GM12878 (cell line): ENCODE data around the gene TMCO5A. TPM values are rescaled to one million over a fixed set of nuclear protein-coding genes. Genes with fewer than 3 reads are reported as not detected.

ENCODE experiments used
- ATAC-seq: fragments of 200-7000 bp; cut with Tn5 transposase; 3 replicates; pipeline ENCODE4 v1.9.1; 2020; ENCODE audit warnings: mild to moderate bottlenecking, moderate library complexity
- BruUV-seq: library from RNA; stranded (reverse); fragments of 400-500 nt; replicated peaks from 2 replicates; lab custom pipeline; 2021; lab: Mats Ljungman, UMichigan
- CTCF ChIA-PET: fragments of 300-600 bp; sonication (Branson Sonifier 250); formaldehyde crosslinking; extraction: SDS; loops from one replicate; lab custom pipeline; 2021; ENCODE audit warnings: inconsistent platforms; lab: Yijun Ruan, JAX
- POLR2A ChIA-PET: fragments of 350-600 bp; formaldehyde crosslinking; extraction: SDS; loops from one replicate; lab custom pipeline; 2021; ENCODE audit warnings: inconsistent platforms; lab: Charles Lee
- RAD21 ChIA-PET: fragments of 300-600 bp; sonication (Branson Sonifier 250); formaldehyde crosslinking; loops from one replicate; lab custom pipeline; 2023; ENCODE audit warnings: antibody characterized with exemption; ENCODE audit not compliant: unreplicated experiment; lab: Charles Lee
- SMC1A ChIA-PET: fragments of 300-600 bp; sonication (Branson Sonifier 250); formaldehyde crosslinking; loops from one replicate; lab custom pipeline; 2023; ENCODE audit not compliant: unreplicated experiment, uncharacterized antibody; lab: Charles Lee
- DNase-seq: peaks from one replicate; pipeline ENCODE4 v3.0.0-alpha.2; 2011; ENCODE audit warnings: low read depth, low spot score
- FAIRE-seq: peaks from 3 replicates; lab custom pipeline; 2011; peaks lifted over from hg19 to GRCh38; lab: Jason Lieb, UNC
- H2AFZ ChIP-seq: 2 replicates; pipeline ENCODE4 v1.6.0; 2011; ENCODE audit warnings: low read depth, low read length, control low read depth; ENCODE audit not compliant: control insufficient read depth
- H3K27ac ChIP-seq: 2 replicates; pipeline ENCODE4 v1.5.1; 2011; ENCODE audit warnings: control low read depth; ENCODE audit not compliant: control insufficient read depth, insufficient read depth
- H3K27me3 ChIP-seq, 2 experiments: replicated peaks in 1 of 2; 2 replicates each; pipeline versions ENCODE4 v1.6.0 to v1.6.1; 2011; ENCODE audit warnings: low read length in 1 of 2; ENCODE audit not compliant: control insufficient read depth in 2 of 2, insufficient read depth in 2 of 2
- H3K36me3 ChIP-seq, 2 experiments: 2 replicates each; pipeline ENCODE4 v1.5.1; 2011; ENCODE audit warnings: low read length in 1 of 2; ENCODE audit not compliant: control insufficient read depth in 2 of 2, insufficient read depth in 2 of 2
- H3K4me1 ChIP-seq: 2 replicates; pipeline ENCODE4 v1.6.1; 2011; ENCODE audit warnings: mild to moderate bottlenecking, low read length, moderate library complexity, mixed read lengths; ENCODE audit not compliant: control insufficient read depth, insufficient read depth
- H3K4me2 ChIP-seq: 2 replicates; pipeline ENCODE4 v1.6.0; 2011; ENCODE audit warnings: control low read depth; ENCODE audit not compliant: control insufficient read depth, insufficient read depth
- H3K4me3 ChIP-seq: fragments of 200-600 bp; sonication (generic); 2 replicates; pipeline ENCODE4 v1.5.1; 2016
- H3K79me2 ChIP-seq: 2 replicates; pipeline ENCODE4 v1.6.0; 2011; ENCODE audit warnings: low read length; ENCODE audit not compliant: control insufficient read depth, insufficient read depth
- H3K9ac ChIP-seq: 2 replicates; pipeline ENCODE4 v1.8.0; 2011; ENCODE audit warnings: low read length, control low read depth, mixed read lengths; ENCODE audit not compliant: control insufficient read depth, insufficient read depth
- H3K9me3 ChIP-seq: replicated peaks from 3 replicates; pipeline ENCODE4 v1.5.1; 2011; ENCODE audit warnings: mild to moderate bottlenecking, low read length; ENCODE audit not compliant: control insufficient read depth, insufficient read depth
- H4K20me1 ChIP-seq: 2 replicates; pipeline ENCODE4 v1.6.0; 2011; ENCODE audit not compliant: control insufficient read depth, insufficient read depth
- BMI1 ChIP-seq: fragments of 450-650 bp; IDR thresholded peaks from 2 replicates; pipeline ENCODE4 v1.6.1; 2016; ENCODE audit warnings: mild to moderate bottlenecking, moderate library complexity, borderline replicate concordance
- CHD1 ChIP-seq: IDR thresholded peaks from 2 replicates; pipeline ENCODE4 v1.6.1; 2012; ENCODE audit warnings: low read depth, low read length, improper control_type of control experiment
- GABPA ChIP-seq: IDR thresholded peaks from 2 replicates; pipeline ENCODE4 v1.6.1; 2014; ENCODE audit warnings: antibody characterized with exemption, low read depth, mild to moderate bottlenecking, inconsistent platforms
- GATAD2B ChIP-seq: fragments of 450-650 bp; conservative IDR thresholded peaks from 2 replicates; pipeline ENCODE4 v1.6.1; 2017; ENCODE audit warnings: low read depth, mild to moderate bottlenecking, moderate library complexity
- NBN ChIP-seq: fragments of 450-650 bp; IDR thresholded peaks from 2 replicates; pipeline ENCODE4 v1.6.1; 2016
- NFIC ChIP-seq: IDR thresholded peaks from 2 replicates; pipeline ENCODE4 v1.6.1; 2012; ENCODE audit warnings: low read depth, mild to moderate bottlenecking, inconsistent platforms, low read length, moderate library complexity
- NFYA ChIP-seq: IDR thresholded peaks from 2 replicates; pipeline ENCODE4 v1.6.1; 2011; ENCODE audit warnings: low read depth, mild to moderate bottlenecking, low read length, improper control_type of control experiment, borderline replicate concordance
- POLR2AphosphoS2 ChIP-seq: IDR thresholded peaks from 2 replicates; pipeline ENCODE4 v1.6.1; 2011; ENCODE audit warnings: low read depth, mild to moderate bottlenecking, low read length, improper control_type of control experiment, moderate library complexity
- RAD51 ChIP-seq: fragments of 450-650 bp; IDR thresholded peaks from 2 replicates; pipeline ENCODE4 v1.6.1; 2016; ENCODE audit warnings: moderate library complexity, mild to moderate bottlenecking, inconsistent platforms
- RELA ChIP-seq: fragments of 450-650 bp; IDR thresholded peaks from 2 replicates; pipeline ENCODE4 v1.8.0; 2014; ENCODE audit warnings: borderline replicate concordance; ENCODE audit not compliant: partially characterized antibody
- STAT3 ChIP-seq: IDR thresholded peaks from 2 replicates; pipeline ENCODE4 v1.6.1; 2011; ENCODE audit warnings: low read depth, low read length, improper control_type of control experiment
- TCF7 ChIP-seq: IDR thresholded peaks from 2 replicates; pipeline ENCODE4 v1.6.1; 2014; ENCODE audit warnings: antibody characterized with exemption, borderline replicate concordance
- WRNIP1 ChIP-seq: IDR thresholded peaks from 2 replicates; pipeline ENCODE4 v1.6.1; 2011; ENCODE audit warnings: low read depth, low read length, improper control_type of control experiment, borderline replicate concordance
- ZBTB4 ChIP-seq: fragments of 450-650 bp; formaldehyde crosslinking; IDR thresholded peaks from 2 replicates; pipeline ENCODE4 v1.4.0; 2022; ENCODE audit warnings: mild to moderate bottlenecking, moderate library complexity
- ZNF207 ChIP-seq: fragments of 450-650 bp; IDR thresholded peaks from 2 replicates; pipeline ENCODE4 v1.6.1; 2014; ENCODE audit warnings: antibody characterized with exemption, mild to moderate bottlenecking, borderline replicate concordance
- ZNF274 ChIP-seq: IDR thresholded peaks from one replicate; pipeline ENCODE4 v1.8.0; 2011; ENCODE audit not compliant: insufficient read length, insufficient read depth
- ZNF687 ChIP-seq: fragments of 450-650 bp; IDR thresholded peaks from 2 replicates; pipeline ENCODE4 v1.6.1; 2017; ENCODE audit warnings: mild to moderate bottlenecking, moderate library complexity
- in situ Hi-C: fragments of 300-500 bp; cut with MboI; formaldehyde crosslinking; loops from 9 replicates; pipeline ENCODE4 v1.14.3; 2018; ENCODE audit warnings: mixed read lengths
- intact Hi-C: fragments of 100-400 bp; cut with micrococcal nuclease; formaldehyde crosslinking; loops from one replicate; pipeline ENCODE4 v1.14.2; 2022; ENCODE audit not compliant: unreplicated experiment
- polyA plus RNA-seq, 11 experiments: library from polyadenylated mRNA; depleted of rRNA in 4 of 11; unstranded in 6 of 11; stranded (reverse) in 5 of 11; fragments of >200 nt; fragmentation: Nextera tagmentation in 4 of 11; fragmentation: Illumina TruSeq in 1 of 11; extraction: Ambion mirVana in 4 of 11; extraction: Trizol in 1 of 11; gene quantifications; 1 replicate in 1 of 11; 2 replicates in 10 of 11; pipeline versions ENCODE4 v1.2.1 to v1.2.3, GENCODE V29; 2011 to 2016; ENCODE audit warnings: inconsistent platforms in 2 of 11, missing spikeins in 2 of 11, low read depth in 1 of 11
- total RNA-seq, 4 experiments: library from RNA; depleted of rRNA in 3 of 4; stranded (reverse); fragments of >200 nt in 3 of 4; fragmentation: Illumina TruSeq in 1 of 4; extraction: Trizol in 1 of 4; gene quantifications; 2 replicates each; pipeline versions ENCODE4 v1.2.1 to v1.2.3, GENCODE V29; 2013 to 2021

The TMCO5A gene
- total and polyA plus RNA-seq, 10 of the 15 experiments (the other 5 are each of a cell fraction or from before 2014, with no cell fraction given): not detected

- no peak overlapping the region for H3K9ac ChIP-seq
- no peak for FAIRE-seq
- in situ Hi-C loops: loop anchor here (25.0 kb wide), 2 partner anchors 1006 to 1381 kb away; no protein-coding TSS in a partner anchor
These were observed 41.1 kb upstream of the TMCO5A start for GRCh38 chr15:37893309-37893708.

More at GRCh38 chr15:37893309-37893708, 41.1 kb upstream of the TMCO5A start:
- CTCF ChIA-PET: interaction anchor here (0.6 to 3.0 kb wide), 5 partner anchors 8 to 759 kb away, joined by 3 to 22 read pairs (median 8); no protein-coding TSS in a partner anchor
- no peaks in the 10 kb centered on the region for H3K27me3 ChIP-seq
- H3K79me2 ChIP-seq: no peaks in the 10 kb centered on the region
- RAD21 ChIA-PET: interaction anchor here (1.3 kb wide), 1 partner anchor 11 kb away, joined by 4 read pairs; no protein-coding TSS in a partner anchor
- POLR2A ChIA-PET: no interaction called here
- no peaks in the 10 kb centered on the region for H3K36me3 ChIP-seq
- no TSS peak for BruUV-seq
- ATAC-seq: no peak
- H3K4me2 ChIP-seq: no peak overlapping the region
- no peak overlapping the region for H2AFZ ChIP-seq
- no peak overlapping the region for H3K4me3 ChIP-seq
- no peaks in the 10 kb centered on the region for H3K9me3 ChIP-seq
- no peak for DNase-seq
- H4K20me1 ChIP-seq: no peaks in the 10 kb centered on the region
- SMC1A ChIA-PET: interaction anchor here (0.6 to 1.5 kb wide), 3 partner anchors 8 to 36 kb away, joined by 3 to 4 read pairs (median 4); no protein-coding TSS in a partner anchor
- H3K27ac ChIP-seq: no peak overlapping the region
- H3K4me1 ChIP-seq: no peaks in the 10 kb centered on the region
- intact Hi-C loops: no loop called here
- TF ChIP-seq WRNIP1: no peak
- TF ChIP-seq TCF7: no peak
- TF ChIP-seq NFYA: no peak
- no peak for TF ChIP-seq NFIC
- no peak for TF ChIP-seq STAT3
- no peak for TF ChIP-seq ZNF274
- no peak for TF ChIP-seq BMI1
- TF ChIP-seq GABPA: no peak
- TF ChIP-seq RAD51: no peak
- no peak for TF ChIP-seq GATAD2B
- TF ChIP-seq POLR2AphosphoS2: no peak
- no peak for TF ChIP-seq NBN
- no peak for TF ChIP-seq ZNF687
- TF ChIP-seq RELA: no peak
- no peak for TF ChIP-seq CHD1
- no peak for TF ChIP-seq ZBTB4 (CRISPR knock-in tag)
- TF ChIP-seq ZNF207: no peak
